Mesenchymal stem cell (in vitro differentiated cells and primary cell): ENCODE results near the gene RGS10.

Source experiments
- DNase-seq: peaks from one replicate; pipeline ENCODE4 v3.0.0-alpha.2; 2013
- H2AFZ ChIP-seq: one replicate; pipeline ENCODE4 v1.6.1; 2013; ENCODE audit warnings: low read depth, mild to moderate bottlenecking, control low read depth, inconsistent platforms, low read length, moderate library complexity
- H2AK5ac ChIP-seq: 2 replicates; pipeline ENCODE4 v1.6.1; 2013; ENCODE audit warnings: low read length, moderate library complexity, mild to moderate bottlenecking, inconsistent platforms; ENCODE audit not compliant: severe bottlenecking
- H2BK120ac ChIP-seq: one replicate; pipeline ENCODE4 v1.6.1; 2013; ENCODE audit warnings: low read depth, mild to moderate bottlenecking, inconsistent platforms, low read length, moderate library complexity
- H2BK12ac ChIP-seq, 2 experiments: one replicate each; pipeline ENCODE4 v1.6.1; 2013; ENCODE audit warnings: inconsistent platforms in 2 of 2, low read length in 2 of 2, mild to moderate bottlenecking in 2 of 2, moderate library complexity in 2 of 2, control low read depth in 1 of 2
- H2BK15ac ChIP-seq: one replicate; pipeline ENCODE4 v1.6.1; 2013; ENCODE audit warnings: mild to moderate bottlenecking, low read depth, inconsistent platforms; ENCODE audit not compliant: poor library complexity, severe bottlenecking
- H2BK5ac ChIP-seq: 2 replicates; pipeline ENCODE4 v1.6.1; 2013; ENCODE audit warnings: low read depth, mild to moderate bottlenecking, low read length, control low read depth, inconsistent platforms; ENCODE audit not compliant: poor library complexity, severe bottlenecking
- H3K14ac ChIP-seq, 2 experiments: one replicate each; pipeline ENCODE4 v1.6.1; 2013; ENCODE audit warnings: inconsistent platforms in 2 of 2, low read length in 2 of 2, control low read depth in 1 of 2, mild to moderate bottlenecking in 1 of 2, moderate library complexity in 1 of 2
- H3K18ac ChIP-seq, 2 experiments: one replicate each; pipeline ENCODE4 v1.6.1; 2013; ENCODE audit warnings: inconsistent platforms in 2 of 2, low read length in 2 of 2, control low read depth in 1 of 2, low read depth in 1 of 2, mild to moderate bottlenecking in 1 of 2
- H3K23ac ChIP-seq, 2 experiments: one replicate each; pipeline ENCODE4 v1.6.1; 2013; ENCODE audit warnings: inconsistent platforms in 2 of 2, low read length in 2 of 2, mild to moderate bottlenecking in 2 of 2, moderate library complexity in 2 of 2, control low read depth in 1 of 2
- H3K27ac ChIP-seq: 2 replicates; pipeline ENCODE4 v1.5.1; 2013; ENCODE audit warnings: mild to moderate bottlenecking, moderate library complexity, low read length, control low read depth, inconsistent platforms; ENCODE audit not compliant: poor library complexity, severe bottlenecking
- H3K27me3 ChIP-seq, 2 experiments: 2 replicates each; pipeline versions ENCODE4 v1.6.1 to v1.7.0; 2013; ENCODE audit warnings: low read length in 2 of 2, mild to moderate bottlenecking in 2 of 2, moderate library complexity in 2 of 2, control low read depth in 1 of 2, inconsistent platforms in 1 of 2; ENCODE audit not compliant: control insufficient read depth in 1 of 2, insufficient read depth in 1 of 2
- H3K36me3 ChIP-seq, 2 experiments: 2 replicates each; pipeline versions ENCODE4 v1.6.1 to v1.7.0; 2013; ENCODE audit warnings: low read length in 2 of 2, control low read depth in 1 of 2, inconsistent platforms in 1 of 2, low read depth in 1 of 2, mild to moderate bottlenecking in 1 of 2; ENCODE audit not compliant: insufficient read depth in 2 of 2, control insufficient read depth in 1 of 2
- H3K4ac ChIP-seq, 2 experiments: one replicate each; pipeline ENCODE4 v1.6.1; 2013; ENCODE audit warnings: inconsistent platforms in 2 of 2, low read length in 2 of 2, mild to moderate bottlenecking in 2 of 2, moderate library complexity in 2 of 2, control low read depth in 1 of 2, low read depth in 1 of 2
- H3K4me1 ChIP-seq: 2 replicates; pipeline ENCODE4 v1.6.1; 2013; ENCODE audit warnings: low read depth, low read length, control low read depth; ENCODE audit not compliant: control insufficient read depth, insufficient read depth
- H3K4me2 ChIP-seq: 2 replicates; pipeline ENCODE4 v1.6.1; 2013; ENCODE audit warnings: low read length, mild to moderate bottlenecking, inconsistent platforms; ENCODE audit not compliant: poor library complexity, severe bottlenecking
- H3K4me3 ChIP-seq, 2 experiments: 2 replicates each; pipeline versions ENCODE4 v1.5.1 to v1.7.0; 2013; ENCODE audit warnings: low read length in 2 of 2, mild to moderate bottlenecking in 2 of 2, control low read depth in 1 of 2, low read depth in 1 of 2; ENCODE audit not compliant: insufficient read depth in 1 of 2
- H3K79me1 ChIP-seq: replicated peaks from 2 replicates; pipeline ENCODE4 v1.6.1; 2013; ENCODE audit warnings: mild to moderate bottlenecking, control low read depth, low read length, inconsistent platforms; ENCODE audit not compliant: poor library complexity, severe bottlenecking
- H3K9ac ChIP-seq: 2 replicates; pipeline ENCODE4 v1.7.0; 2013; ENCODE audit warnings: mild to moderate bottlenecking, low read length, moderate library complexity
- H3K9me3 ChIP-seq: 2 replicates; pipeline ENCODE4 v1.7.0; 2013; ENCODE audit warnings: mild to moderate bottlenecking, low read length; ENCODE audit not compliant: control insufficient read depth
- H4K8ac ChIP-seq: one replicate; pipeline ENCODE4 v1.6.1; 2013; ENCODE audit warnings: inconsistent platforms, mild to moderate bottlenecking, low read length, moderate library complexity
- H4K91ac ChIP-seq: one replicate; pipeline ENCODE4 v1.6.1; 2013; ENCODE audit warnings: mild to moderate bottlenecking, low read length, inconsistent platforms
- WGBS: methylation state at CpG from one replicate; pipeline ENCODE4 v1.1.7; 2013; ENCODE audit warnings: mixed read lengths; 5-methylcytosine and 5-hydroxymethylcytosine counted together

RGS10 gene

GRCh38 chr10:119507115-119507514 lies 35.4 kb downstream of the RGS10 start:
- H2AFZ ChIP-seq: no peak overlapping the region
- no peaks in the 10 kb centered on the region for H3K4me1 ChIP-seq
- no peak overlapping the region for H2BK5ac ChIP-seq
- H3K18ac ChIP-seq: no peak overlapping the region
- no peaks in the 10 kb centered on the region for H3K9me3 ChIP-seq
- no peak overlapping the region for H3K14ac ChIP-seq
- H3K23ac ChIP-seq: no peak overlapping the region
- H3K9ac ChIP-seq: no peak overlapping the region
- H3K27me3 ChIP-seq: no peaks in the 10 kb centered on the region
- H2AK5ac ChIP-seq: no peak overlapping the region
- H2BK15ac ChIP-seq: no peak overlapping the region
- H3K4me3 ChIP-seq: no peak overlapping the region
- no peak overlapping the region for H4K91ac ChIP-seq
- 86% methylated on average over 5 of the region's 5 CpGs for WGBS
- H3K79me1 ChIP-seq: peaks cover 2% of the 10 kb centered on the region
- peaks cover 36 to 38% of the 10 kb centered on the region in 2 experiments for H3K36me3 ChIP-seq
- no peak overlapping the region for H3K4ac ChIP-seq
- no peak overlapping the region for H2BK12ac ChIP-seq
- H4K8ac ChIP-seq: no peak overlapping the region
- H2BK120ac ChIP-seq: no peak overlapping the region
- H3K4me2 ChIP-seq: no peak overlapping the region
- H3K27ac ChIP-seq: no peak overlapping the region
- DNase-seq: no peak

- Histone ChIP-seq H3K27me3 (no peaks in the 10 kb centered on the region), H2AFZ (no peak overlapping the region), H2AK5ac (no peak overlapping the region), H3K23ac (no peak overlapping the region), H3K4me3 (no peak overlapping the region), H2BK120ac (no peak overlapping the region), H3K9me3 (no peaks in the 10 kb centered on the region), H3K14ac (no peak overlapping the region), H3K4me1 (no peaks in the 10 kb centered on the region), H4K8ac (no peak overlapping the region), H3K36me3 (peaks cover 27% of the 10 kb centered on the region in 2 experiments), H3K4me2 (no peak overlapping the region), H3K18ac (no peak overlapping the region), H2BK15ac (no peak overlapping the region), H4K91ac (no peak overlapping the region), H2BK5ac (no peak overlapping the region), H3K79me1 (peaks cover 4% of the 10 kb centered on the region), H3K4ac (peak overlapping the region in 1 of 2 experiments; percentile 24), H3K27ac (no peak overlapping the region), H3K9ac (no peak overlapping the region), H2BK12ac (no peak overlapping the region)
- 91% methylated on average over 19 of the region's 21 CpGs for WGBS
- DNase-seq: no peak
Observed at GRCh38 chr10:119505588-119506315, 36.8 kb downstream of the RGS10 start.

- no peak overlapping the region for H2BK12ac ChIP-seq
- H3K27ac ChIP-seq: no peak overlapping the region
- DNase-seq: no peak
- no peaks in the 10 kb centered on the region for H3K9me3 ChIP-seq
- peaks cover 24 to 26% of the 10 kb centered on the region in 2 experiments for H3K36me3 ChIP-seq
- H2AK5ac ChIP-seq: no peak overlapping the region
- no peak overlapping the region for H2BK120ac ChIP-seq
- H3K79me1 ChIP-seq: peaks cover 2% of the 10 kb centered on the region
- H3K9ac ChIP-seq: no peak overlapping the region
- H3K4ac ChIP-seq: no peak overlapping the region
- 96% methylated on average over 12 of the region's 12 CpGs for WGBS
- no peak overlapping the region for H3K4me3 ChIP-seq
- H4K91ac ChIP-seq: no peak overlapping the region
- no peak overlapping the region for H2AFZ ChIP-seq
- no peak overlapping the region for H3K14ac ChIP-seq
- no peaks in the 10 kb centered on the region for H3K27me3 ChIP-seq
- H3K4me2 ChIP-seq: no peak overlapping the region
- H2BK15ac ChIP-seq: no peak overlapping the region
- no peaks in the 10 kb centered on the region for H3K4me1 ChIP-seq
- H3K18ac ChIP-seq: no peak overlapping the region
- no peak overlapping the region for H4K8ac ChIP-seq
- no peak overlapping the region for H3K23ac ChIP-seq
- H2BK5ac ChIP-seq: no peak overlapping the region
Observed at GRCh38 chr10:119505131-119505551, 37.4 kb downstream of the RGS10 start.

GRCh38 chr10:119504651-119505050 lies 37.9 kb downstream of the RGS10 start:
- no peaks in the 10 kb centered on the region for H3K4me1 ChIP-seq

More at GRCh38 chr10:119504651-119505050, 37.9 kb downstream of the RGS10 start:
- Histone ChIP-seq H3K27ac (no peak overlapping the region), H4K8ac (no peak overlapping the region), H3K27me3 (no peaks in the 10 kb centered on the region), H3K79me1 (peaks cover 2% of the 10 kb centered on the region), H2AFZ (no peak overlapping the region), H3K4me2 (no peak overlapping the region), H3K18ac (no peak overlapping the region), H2BK15ac (no peak overlapping the region), H4K91ac (no peak overlapping the region), H3K23ac (no peak overlapping the region), H3K14ac (no peak overlapping the region), H2BK5ac (no peak overlapping the region), H2AK5ac (no peak overlapping the region), H3K9ac (no peak overlapping the region), H3K36me3 (peaks cover 19 to 27% of the 10 kb centered on the region in 2 experiments), H3K4ac (no peak overlapping the region), H2BK120ac (no peak overlapping the region), H3K4me3 (no peak overlapping the region), H3K9me3 (no peaks in the 10 kb centered on the region), H2BK12ac (no peak overlapping the region)
- 97% methylated on average over 10 of the region's 10 CpGs for WGBS
- no peak for DNase-seq
